ENCODE results near the gene MT1H. TPM values are rescaled to one million over a fixed set of nuclear protein-coding genes. Genes with fewer than 3 reads are reported as not detected.
"Not testable (repeated sequence)": the region's sequence is repeated elsewhere in the genome, so short reads cannot be mapped to it uniquely, and the experiment has no call there.

Gene MT1H
- not detected in 3 replicates for total RNA-seq
- long read RNA-seq = 0 reads

GRCh38 chr16:56669005-56669839 is at the start of gene MT1H:
MT1H (plus strand) TSS chr16:56669814; CDS start chr16:56669885, 71 bp downstream.
- H3K4me1 Mint-ChIP-seq (ENCODE audit: low read depth) = peaks cover 4% of the 10 kb centered on the region
- H3K36me3 Mint-ChIP-seq (ENCODE audit: low read depth) = no peaks in the 10 kb centered on the region
- H3K27ac Mint-ChIP-seq (ENCODE audit: unreplicated experiment) = no peak within 1 kb of the TSS
- no peaks in the 10 kb centered on the region for H3K9me3 Mint-ChIP-seq (ENCODE audit: low read depth)
- no peak within 1 kb of the TSS for H3K4me3 Mint-ChIP-seq (ENCODE audit: unreplicated experiment)
- DNase-seq (ENCODE audit: low spot score) = no peak
- H3K27me3 Mint-ChIP-seq (ENCODE audit: low read depth) = peaks cover 45% of the 10 kb centered on the region
- no peak for TF ChIP-seq CTCF (IDR thresholded peaks at IDR 0.05)

GRCh38 chr16:56620339-56620897 is 49.2 kb upstream of the MT1H start:
- Mint-ChIP-seq H3K4me1 (ENCODE audit: low read depth) (peaks cover 18% of the 10 kb centered on the region), H3K36me3 (ENCODE audit: low read depth) (no peaks in the 10 kb centered on the region), H3K27me3 (ENCODE audit: low read depth) (peaks cover 2% of the 10 kb centered on the region), H3K27ac (ENCODE audit: unreplicated experiment) (no peak overlapping the region), H3K9me3 (ENCODE audit: low read depth) (no peaks in the 10 kb centered on the region), H3K4me3 (ENCODE audit: unreplicated experiment) (no peak overlapping the region)
- TF ChIP-seq CTCF (IDR thresholded peaks at IDR 0.05) = no peak
- DNase-seq (ENCODE audit: low spot score) = no peak

GRCh38 chr16:56621665-56622445 is 47.8 kb upstream of the MT1H start:
- DNase-seq (ENCODE audit: low spot score); H3K27me3 Mint-ChIP-seq (ENCODE audit: low read depth); H3K4me3 Mint-ChIP-seq (ENCODE audit: unreplicated experiment); H3K9me3 Mint-ChIP-seq (ENCODE audit: low read depth); H3K36me3 Mint-ChIP-seq (ENCODE audit: low read depth); H3K27ac Mint-ChIP-seq (ENCODE audit: unreplicated experiment): not testable (repeated sequence)
- peaks cover 31% of the 10 kb centered on the region for H3K4me1 Mint-ChIP-seq (ENCODE audit: low read depth)

- peaks cover 34% of the 10 kb centered on the region for H3K4me1 Mint-ChIP-seq (ENCODE audit: low read depth)
- not testable (repeated sequence) for H3K4me3 Mint-ChIP-seq (ENCODE audit: unreplicated experiment); H3K36me3 Mint-ChIP-seq (ENCODE audit: low read depth); H3K9me3 Mint-ChIP-seq (ENCODE audit: low read depth); H3K27me3 Mint-ChIP-seq (ENCODE audit: low read depth); DNase-seq (ENCODE audit: low spot score); H3K27ac Mint-ChIP-seq (ENCODE audit: unreplicated experiment)
Measured at GRCh38 chr16:56623184-56623583, 46.4 kb upstream of the MT1H start.

GRCh38 chr16:56623637-56624036 is 46.0 kb upstream of the MT1H start:
- Mint-ChIP-seq H3K27ac (ENCODE audit: unreplicated experiment) (no peak overlapping the region), H3K9me3 (ENCODE audit: low read depth) (no peaks in the 10 kb centered on the region), H3K4me1 (ENCODE audit: low read depth) (peaks cover 36% of the 10 kb centered on the region), H3K36me3 (ENCODE audit: low read depth) (no peaks in the 10 kb centered on the region), H3K27me3 (ENCODE audit: low read depth) (no peaks in the 10 kb centered on the region), H3K4me3 (ENCODE audit: unreplicated experiment) (no peak overlapping the region)
- TF ChIP-seq CTCF (IDR thresholded peaks at IDR 0.05) = no peak
- no peak for DNase-seq (ENCODE audit: low spot score)

All from chondrocyte (in vitro differentiated cells).